HepG2 (cell line): ENCODE results near the gene NRBP1. TPM values are rescaled to one million over a fixed set of nuclear protein-coding genes. Genes with fewer than 3 reads are reported as not detected.
A peak's percentile ranks its signal among the peaks of the same experiment; 100 is the strongest.

Experiments used
- ATAC-seq: fragments of 200-7000 bp; cut with Tn5 transposase; 3 replicates; pipeline ENCODE4 v1.9.1; 2020; ENCODE audit warnings: mild to moderate bottlenecking, moderate library complexity
- BruUV-seq: library from RNA; stranded (reverse); fragments of 400-500 nt; replicated peaks from 2 replicates; lab custom pipeline; 2021; lab: Mats Ljungman, UMichigan
- CTCF ChIA-PET: fragments of 300-600 bp; formaldehyde crosslinking; extraction: SDS; loops from one replicate; lab custom pipeline; 2021; ENCODE audit warnings: low total read pairs, inconsistent platforms, low intra/inter-chr PET ratio; lab: Yijun Ruan, JAX
- POLR2A ChIA-PET: fragments of 350-600 bp; sonication (Branson Sonifier 250); formaldehyde crosslinking; loops from one replicate; lab custom pipeline; 2020; ENCODE audit warnings: antibody characterized with exemption, inconsistent platforms; lab: Yijun Ruan, JAX
- DNase-seq: peaks from one replicate; pipeline ENCODE4 v3.0.0-alpha.2; 2015; ENCODE audit warnings: low spot score
- FAIRE-seq: peaks from 3 replicates; lab custom pipeline; 2011; peaks lifted over from hg19 to GRCh38; lab: Jason Lieb, UNC
- H2AFZ ChIP-seq: one replicate; pipeline ENCODE4 v1.6.1; 2011; ENCODE audit warnings: low read length, inconsistent platforms
- H3K27ac ChIP-seq: fragments of 300-600 bp; 3 replicates; pipeline ENCODE4 v1.8.0; 2011; ENCODE audit warnings: mixed run types, mild to moderate bottlenecking, mixed read lengths, low read length, inconsistent platforms; ENCODE audit not compliant: insufficient read depth; ENCODE audit errors: extremely low read length
- H3K27me3 ChIP-seq, 2 experiments: fragments of 200-600 bp in 1 of 2; 2 replicates in 1 of 2; 3 replicates in 1 of 2; pipeline versions ENCODE4 v1.6.0 to v1.8.0; 2011; ENCODE audit warnings: low read length in 2 of 2, mild to moderate bottlenecking in 2 of 2, moderate library complexity in 2 of 2, inconsistent platforms in 1 of 2; ENCODE audit not compliant: insufficient read depth in 2 of 2, control insufficient read depth in 1 of 2
- H3K36me3 ChIP-seq, 2 experiments: fragments of 200-600 bp in 1 of 2; replicated peaks in 1 of 2; 2 replicates in 1 of 2; 3 replicates in 1 of 2; pipeline versions ENCODE4 v1.5.1 to v1.8.0; 2011; ENCODE audit warnings: low read length in 2 of 2, inconsistent platforms in 1 of 2; ENCODE audit not compliant: insufficient read depth in 2 of 2, control insufficient read depth in 1 of 2
- H3K4me1 ChIP-seq: 2 replicates; pipeline ENCODE4 v1.5.1; 2012; ENCODE audit warnings: low read length, inconsistent platforms; ENCODE audit not compliant: insufficient read depth
- H3K4me2 ChIP-seq: 2 replicates; pipeline ENCODE4 v1.6.0; 2011; ENCODE audit warnings: low read depth, low read length, inconsistent platforms
- H3K4me3 ChIP-seq, 3 experiments: fragments of 200-600 bp in 1 of 3; sonication (generic), shearing (Covaris generic) in 1 of 3; replicated peaks in 1 of 3; 2 replicates each; pipeline ENCODE4 v1.5.1; 2011 to 2016; ENCODE audit warnings: low read length in 3 of 3, inconsistent platforms in 2 of 3, low read depth in 2 of 3, mild to moderate bottlenecking in 2 of 3, control low read depth in 1 of 3, mixed read lengths in 1 of 3; ENCODE audit not compliant: insufficient read depth in 1 of 3
- H3K79me2 ChIP-seq: one replicate; pipeline ENCODE4 v1.6.1; 2011; ENCODE audit warnings: low read length, inconsistent platforms; ENCODE audit not compliant: insufficient read depth
- H3K9ac ChIP-seq: 2 replicates; pipeline ENCODE4 v1.6.0; 2011; ENCODE audit warnings: mild to moderate bottlenecking, low read depth, low read length, inconsistent platforms; ENCODE audit not compliant: insufficient read depth
- H3K9me3 ChIP-seq: 2 replicates; pipeline ENCODE4 v1.5.1; 2012; ENCODE audit warnings: mild to moderate bottlenecking, low read length
- H4K20me1 ChIP-seq: 2 replicates; pipeline ENCODE4 v1.6.0; 2011; ENCODE audit warnings: inconsistent platforms, mild to moderate bottlenecking, low read length, moderate library complexity; ENCODE audit not compliant: insufficient read depth
- AGO2 ChIP-seq: fragments of 200-400 bp; formaldehyde crosslinking; optimal IDR thresholded peaks from 2 replicates; pipeline ENCODE3; 2017; ENCODE audit warnings: mild to moderate bottlenecking, low read depth, low read length, moderate library complexity
- BHLHE40 ChIP-seq: IDR thresholded peaks from 2 replicates; pipeline ENCODE4 v1.6.1; 2011; ENCODE audit warnings: low read length, improper control_type of control experiment
- CENPT ChIP-seq: sonication (generic); formaldehyde crosslinking; IDR thresholded peaks from 2 replicates; pipeline ENCODE4 v1.8.0; 2022; ENCODE audit warnings: low read depth, mild to moderate bottlenecking, moderate library complexity, missing genetic modification reagents
- EED ChIP-seq: sonication (generic); formaldehyde crosslinking; IDR thresholded peaks from 2 replicates; pipeline ENCODE4 v1.5.0; 2020; ENCODE audit warnings: mild to moderate bottlenecking, missing genetic modification reagents
- EP300 ChIP-seq, 3 experiments: sonication (generic) in 1 of 3; formaldehyde crosslinking in 1 of 3; IDR thresholded peaks; 2 replicates each; pipeline versions ENCODE4 v1.5.1 to v1.6.1; 2011 to 2020; ENCODE audit warnings: low read depth in 2 of 3, low read length in 2 of 3, borderline replicate concordance in 1 of 3, improper control_type of control experiment in 1 of 3, mild to moderate bottlenecking in 1 of 3, missing genetic modification reagents in 1 of 3, moderate library complexity in 1 of 3
- FOXA3 ChIP-seq: IDR thresholded peaks from 2 replicates; pipeline ENCODE4 v1.6.1; 2016; ENCODE audit warnings: missing genetic modification reagents, missing compliant biosample characterization
- HNRNPLL ChIP-seq: fragments of 200-400 bp; formaldehyde crosslinking; IDR thresholded peaks from 2 replicates; pipeline ENCODE4 v1.6.1; 2017; ENCODE audit warnings: mild to moderate bottlenecking, low read depth, low read length; ENCODE audit not compliant: poor library complexity, severe bottlenecking
- LCORL ChIP-seq, 2 experiments: fragments of 450-650 bp in 1 of 2; sonication (generic) in 1 of 2; formaldehyde crosslinking in 1 of 2; IDR thresholded peaks; 2 replicates each; pipeline versions ENCODE4 v1.5.0 to v1.6.1; 2017 to 2020; ENCODE audit warnings: antibody characterized with exemption in 1 of 2, missing genetic modification reagents in 1 of 2
- NFATC3 ChIP-seq: sonication (generic); formaldehyde crosslinking; IDR thresholded peaks from 2 replicates; pipeline ENCODE4 v1.5.1; 2020; ENCODE audit warnings: mild to moderate bottlenecking, missing genetic modification reagents
- NFIC ChIP-seq: IDR thresholded peaks from 2 replicates; pipeline ENCODE4 v1.6.1; 2012; ENCODE audit warnings: mild to moderate bottlenecking, low read length, inconsistent platforms
- NONO ChIP-seq, 2 experiments: fragments of 450-650 bp in 1 of 2; sonication (generic) in 1 of 2; formaldehyde crosslinking in 1 of 2; IDR thresholded peaks in 1 of 2; conservative IDR thresholded peaks in 1 of 2; 2 replicates each; pipeline versions ENCODE4 v1.6.1 to v1.8.0; 2017 to 2022; ENCODE audit warnings: mild to moderate bottlenecking in 1 of 2, missing genetic modification reagents in 1 of 2, moderate library complexity in 1 of 2
- RBFOX2 ChIP-seq: fragments of 200-400 bp; formaldehyde crosslinking; IDR thresholded peaks from 2 replicates; pipeline ENCODE4 v1.6.1; 2017; ENCODE audit warnings: low read depth, mild to moderate bottlenecking, low read length
- REL ChIP-seq: sonication (generic); formaldehyde crosslinking; conservative IDR thresholded peaks from 2 replicates; pipeline ENCODE4 v1.8.0; 2022; ENCODE audit warnings: mild to moderate bottlenecking, missing genetic modification reagents, moderate library complexity
- RFX5 ChIP-seq: IDR thresholded peaks from 2 replicates; pipeline ENCODE4 v1.6.1; 2011; ENCODE audit warnings: low read depth, low read length, improper control_type of control experiment
- ZC3H4 ChIP-seq: sonication (generic); formaldehyde crosslinking; IDR thresholded peaks from 2 replicates; pipeline ENCODE4 v1.4.0; 2020; ENCODE audit warnings: missing genetic modification reagents, borderline replicate concordance
- ZMYM2 ChIP-seq: sonication (generic); formaldehyde crosslinking; IDR thresholded peaks from 2 replicates; pipeline ENCODE4 v1.8.0; 2022; ENCODE audit warnings: mild to moderate bottlenecking, missing genetic modification reagents
- ZNF687 ChIP-seq: sonication (generic); formaldehyde crosslinking; IDR thresholded peaks from 2 replicates; pipeline ENCODE4 v1.5.1; 2020; ENCODE audit warnings: mild to moderate bottlenecking, missing genetic modification reagents, moderate library complexity
- WGBS: methylation state at CpG from one replicate; pipeline ENCODE4 v1.1.6; 2017; ENCODE audit warnings: low lambda C conversion rate; 5-methylcytosine and 5-hydroxymethylcytosine counted together
- in situ Hi-C: cut with HindIII; loops from 2 replicates; pipeline ENCODE4 v1.10.0; 2017; ENCODE audit warnings: low pct_unique_long_range_greater_than_20kb; ENCODE audit not compliant: extremely low pct_ligation_motif_present
- intact Hi-C: fragments of 100-400 bp; cut with micrococcal nuclease; formaldehyde crosslinking; loops from one replicate; pipeline ENCODE4 v1.10.0; 2022; ENCODE audit not compliant: unreplicated experiment
- polyA plus RNA-seq, 8 experiments: library from polyadenylated mRNA; depleted of rRNA in 3 of 8; stranded (reverse) in 7 of 8; unstranded in 1 of 8; fragments of >200 nt; fragmentation: Illumina TruSeq in 4 of 8; extraction: Trizol in 4 of 8; gene quantifications; 2 replicates each; pipeline versions ENCODE4 v1.2.1 to v1.2.3, GENCODE V29; 2011 to 2016; ENCODE audit warnings: low read depth in 4 of 8, missing spikeins in 1 of 8, mixed read lengths in 1 of 8; ENCODE audit not compliant: insufficient read depth in 1 of 8
- total RNA-seq, 5 experiments: library from RNA; depleted of rRNA; stranded (reverse); fragments of >200 nt; fragmentation: Illumina TruSeq; extraction: Trizol; gene quantifications; 2 replicates each; pipeline ENCODE4 v1.2.3, GENCODE V29; 2016; ENCODE audit warnings: low read depth in 1 of 5

The NRBP1 gene
- total and polyA plus RNA-seq, 2 of the 13 experiments (the other 11 are each of a cell fraction or from before 2014, with no cell fraction given): 165 to 240 TPM

GRCh38 chr2:27428213-27428977 lies at the start of gene NRBP1 (continued):
- TF ChIP-seq ZMYM2 (CRISPR knock-in tag) (peak; percentile 83; the same call in 1 of the 2 replicates), FOXA3 (CRISPR knock-in tag) (no peak)

DNA sequence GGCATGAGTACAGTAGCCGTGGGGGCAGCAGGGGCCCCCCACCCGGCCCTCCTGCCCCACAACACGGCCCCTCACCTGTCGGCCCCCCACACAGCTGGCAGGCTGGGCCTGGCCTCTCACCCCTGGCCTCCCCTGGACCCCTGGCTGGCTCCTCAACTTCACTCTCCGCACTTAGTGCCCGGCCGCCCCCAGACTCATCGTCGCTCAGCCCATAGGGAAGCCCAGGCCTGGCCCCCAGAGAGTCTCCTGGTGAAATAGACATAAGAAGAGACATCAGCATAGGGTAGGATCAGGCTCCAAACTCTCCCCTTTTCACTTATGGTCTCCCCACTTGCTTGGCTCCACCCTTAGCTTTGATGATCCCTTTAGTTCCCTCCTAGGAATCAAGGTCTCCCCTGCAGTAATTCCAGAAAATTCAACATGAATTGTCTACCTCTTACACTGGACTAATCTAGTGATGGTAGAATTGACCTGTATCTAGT lies 49.6 kb upstream of the NRBP1 start:
- ATAC-seq: no peak
- Histone ChIP-seq H4K20me1 (peaks cover 3% of the 10 kb centered on the region; the same call in 1 of the 2 replicates), H3K9ac (peak overlapping the region; percentile 75; the same call in 1 of the 2 replicates), H2AFZ (no peak overlapping the region), H3K4me3 (peak overlapping the region in 1 of 3 experiments; percentile 75; a peak in 1 of 6 replicates), H3K27ac (peak overlapping the region; percentile 85), H3K4me1 (peaks cover 26% of the 10 kb centered on the region), H3K36me3 (peaks cover 47 to 71% of the 10 kb centered on the region in 2 experiments), H3K9me3 (no peaks in the 10 kb centered on the region), H3K4me2 (peak overlapping the region; percentile 90), H3K79me2 (peaks cover 4% of the 10 kb centered on the region), H3K27me3 (no peaks in the 10 kb centered on the region)
- FAIRE-seq: no peak
- in situ Hi-C loops (no loop called here), intact Hi-C loops (loop anchor here (1.0 to 10.0 kb wide), 2 partner anchors 58 to 124 kb away; no protein-coding TSS in a partner anchor)
- ChIA-PET CTCF (interaction anchor here (0.8 kb wide), 1 partner anchor 58 kb away, joined by 3 read pairs; no protein-coding TSS in a partner anchor), POLR2A (interaction anchor here (1.2 to 5.1 kb wide), 8 partner anchors 8 to 86 kb away, joined by 3 to 38 read pairs (median 14); partner anchors contain the start of genes EIF2B4, GTF3C2, MPV17 and PPM1G)
- 96% methylated on average over 6 of the region's 9 CpGs for WGBS
- no peak for DNase-seq
- BruUV-seq: no TSS peak
- TF ChIP-seq NONO (IDR thresholded peaks at IDR 0.05): no peak
- 0 out of 2 replicates have a peak, but pooled peaks have one; percentile 5 for TF ChIP-seq NONO (CRISPR knock-in tag; conservative IDR thresholded peaks at IDR 0.05)
- TF ChIP-seq EED (CRISPR knock-in tag): 0 out of 2 replicates have a peak, but pooled peaks have one; percentile 17
- 0 out of 2 replicates have a peak, but pooled peaks have one; percentile 4 for TF ChIP-seq ZNF687 (CRISPR knock-in tag)
- TF ChIP-seq ZC3H4 (CRISPR knock-in tag): no peak
- no peak for TF ChIP-seq NFATC3
- peak; percentile 13 for TF ChIP-seq HNRNPLL
- TF ChIP-seq REL (CRISPR knock-in tag): peak; percentile 48
- peak; percentile 49 for TF ChIP-seq AGO2
- no peak for TF ChIP-seq LCORL (IDR thresholded peaks at IDR 0.05)
- TF ChIP-seq LCORL (CRISPR knock-in tag; IDR thresholded peaks at IDR 0.05): no peak
- no peak for TF ChIP-seq BHLHE40
- no peak for TF ChIP-seq EP300 (IDR thresholded peaks at IDR 0.05; ENCODE audit: low read depth in 2 of 2, low read length in 2 of 2)
- no peak for TF ChIP-seq EP300 (CRISPR knock-in tag; IDR thresholded peaks at IDR 0.05; ENCODE audit: borderline replicate concordance)
- TF ChIP-seq RFX5: no peak
- 0 out of 2 replicates have a peak, but pooled peaks have one; percentile 1 for TF ChIP-seq NFIC
- TF ChIP-seq RBFOX2: peak; percentile 34
- no peak for TF ChIP-seq CENPT (CRISPR knock-in tag)
